ENCODE results near the gene RPS3.

RPS3 gene

DNA sequence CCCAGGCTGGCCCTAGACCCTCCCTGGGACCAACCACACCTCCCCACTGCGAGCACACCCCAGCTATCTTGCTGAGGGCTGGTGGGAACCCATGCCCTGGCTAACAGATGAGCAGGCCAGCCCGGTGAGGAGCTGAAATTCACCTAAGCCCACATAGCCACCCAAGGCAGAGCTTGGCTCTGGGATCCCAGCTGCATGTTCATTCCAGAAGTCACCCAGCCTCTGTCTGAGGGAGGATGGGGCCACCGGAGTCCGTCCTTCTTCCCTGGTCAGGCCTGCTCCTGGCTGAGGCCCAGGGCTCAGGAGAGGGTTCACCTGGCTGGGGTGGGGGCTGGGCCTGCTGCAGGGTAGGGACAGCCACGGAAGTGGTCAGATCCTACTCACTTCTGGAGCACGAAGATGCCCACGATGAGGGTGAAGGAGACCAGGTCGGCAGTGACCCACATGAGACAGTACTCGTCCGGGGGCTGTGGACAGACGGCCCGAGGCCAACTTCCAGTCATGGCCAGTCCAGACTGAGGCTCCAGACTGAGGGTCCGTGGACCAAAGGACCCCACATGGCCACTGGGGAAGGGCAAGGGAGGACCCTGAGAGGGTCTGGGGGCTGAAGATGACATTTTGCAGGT lies 40.3 kb downstream of the RPS3 start:
- no peaks in the 10 kb centered on the region for H3K9me3 ChIP-seq (ENCODE audit: control insufficient read depth in 5 of 5, low read length in 5 of 5)
- no peak overlapping the region for H3K9ac ChIP-seq (ENCODE audit: low read length in 5 of 5)
- H3K27me3 ChIP-seq (ENCODE audit: control insufficient read depth in 5 of 5, insufficient read depth in 4 of 5, low read length in 5 of 5), result no peaks in the 10 kb centered on the region
- H3K4me1 ChIP-seq (ENCODE audit: control insufficient read depth in 5 of 5, insufficient read depth in 5 of 5, low read length in 5 of 5), result no peaks in the 10 kb centered on the region
- no peak overlapping the region for H3K27ac ChIP-seq (ENCODE audit: low read depth, low read length)
- H3K4me3 ChIP-seq (ENCODE audit: low read depth in 1 of 5, low read length in 5 of 5), result no peak overlapping the region
- H3K36me3 ChIP-seq (ENCODE audit: control insufficient read depth in 5 of 5, insufficient read depth in 5 of 5, low read length in 5 of 5), result peaks cover 7 to 93% (median 80%) of the 10 kb centered on the region in 5 donors

DNA sequence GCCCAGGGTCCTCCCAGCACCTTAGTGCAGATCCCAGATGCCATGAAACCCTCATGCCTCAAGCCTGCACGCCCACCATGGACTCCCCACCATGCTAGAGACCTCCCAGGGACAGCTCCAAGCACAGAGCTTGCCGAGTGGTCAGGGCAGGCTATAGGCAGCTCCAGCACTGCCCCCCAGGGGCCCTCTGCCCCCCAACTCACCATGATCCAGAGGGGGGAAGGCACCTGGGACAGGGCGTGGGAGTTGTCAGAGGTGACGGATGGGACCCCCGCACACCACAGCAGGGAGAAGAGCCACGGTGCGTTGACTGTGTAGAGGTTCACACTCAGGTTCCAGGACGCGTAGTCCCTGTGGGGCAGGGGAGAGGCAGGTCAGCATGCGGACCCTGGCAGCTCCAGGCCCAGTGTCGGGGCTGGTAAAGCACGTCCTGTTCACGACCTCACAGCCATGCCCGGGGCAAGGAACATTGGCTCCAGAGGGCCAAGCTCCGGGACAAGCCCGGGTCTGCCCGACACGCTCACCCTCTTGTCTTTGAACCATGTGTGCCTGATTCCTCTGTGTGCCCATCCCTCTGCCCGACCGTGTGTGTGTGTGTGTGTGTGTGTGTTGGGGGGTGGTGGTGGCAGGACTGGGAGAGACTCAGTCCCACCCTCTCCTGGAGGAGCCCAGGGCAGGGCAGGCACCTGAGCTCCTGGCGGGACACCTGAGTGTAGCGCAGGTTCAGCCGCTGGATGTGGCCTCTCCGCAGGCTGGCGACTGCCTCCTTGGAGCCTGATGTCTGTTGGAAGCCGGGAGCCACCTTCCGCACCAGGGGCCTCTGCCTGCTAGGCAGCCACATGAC lies 41.9 kb downstream of the RPS3 start:
- Histone ChIP-seq H3K4me1 (ENCODE audit: control insufficient read depth in 5 of 5, insufficient read depth in 5 of 5, low read length in 5 of 5) (no peaks in the 10 kb centered on the region), H3K9me3 (ENCODE audit: control insufficient read depth in 5 of 5, low read length in 5 of 5) (no peaks in the 10 kb centered on the region), H3K27me3 (ENCODE audit: control insufficient read depth in 5 of 5, insufficient read depth in 4 of 5, low read length in 5 of 5) (no peaks in the 10 kb centered on the region)

DNA sequence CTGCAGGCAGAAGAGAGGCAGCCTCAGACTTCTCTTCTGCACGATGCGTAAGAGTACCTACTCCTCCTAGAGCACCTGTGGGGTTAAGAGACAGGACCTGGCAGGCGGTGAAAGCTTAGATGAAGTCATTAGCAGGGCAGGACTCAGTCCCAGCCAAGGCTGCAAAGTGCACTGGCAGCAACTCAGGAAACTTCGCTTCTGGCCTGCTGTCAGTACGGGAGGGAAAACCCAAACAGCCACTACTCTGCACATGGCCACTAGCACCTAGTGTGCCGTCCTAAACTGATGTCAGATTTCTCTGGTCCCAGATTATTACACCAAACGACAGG lies 42.5 kb downstream of the RPS3 start:
- Histone ChIP-seq H3K27ac (ENCODE audit: low read depth, low read length) (no peak overlapping the region), H3K9ac (ENCODE audit: low read length in 5 of 5) (no peak overlapping the region), H3K27me3 (ENCODE audit: control insufficient read depth in 5 of 5, insufficient read depth in 4 of 5, low read length in 5 of 5) (no peaks in the 10 kb centered on the region), H3K4me1 (ENCODE audit: control insufficient read depth in 5 of 5, insufficient read depth in 5 of 5, low read length in 5 of 5) (no peaks in the 10 kb centered on the region), H3K4me3 (ENCODE audit: low read depth in 1 of 5, low read length in 5 of 5) (no peak overlapping the region), H3K36me3 (ENCODE audit: control insufficient read depth in 5 of 5, insufficient read depth in 5 of 5, low read length in 5 of 5) (peaks cover 7 to 77% (median 60%) of the 10 kb centered on the region in 5 donors), H3K9me3 (ENCODE audit: control insufficient read depth in 5 of 5, low read length in 5 of 5) (no peaks in the 10 kb centered on the region)

More for the DNA sequence above, 41.9 kb downstream of the RPS3 start:
- H3K4me3 ChIP-seq (ENCODE audit: low read depth in 1 of 5, low read length in 5 of 5), result no peak overlapping the region
- H3K9ac ChIP-seq (ENCODE audit: low read length in 5 of 5), result no peak overlapping the region
- no peak overlapping the region for H3K27ac ChIP-seq (ENCODE audit: low read depth, low read length)
- H3K36me3 ChIP-seq (ENCODE audit: control insufficient read depth in 5 of 5, insufficient read depth in 5 of 5, low read length in 5 of 5), result peaks cover 7 to 82% (median 66%) of the 10 kb centered on the region in 5 donors

DNA sequence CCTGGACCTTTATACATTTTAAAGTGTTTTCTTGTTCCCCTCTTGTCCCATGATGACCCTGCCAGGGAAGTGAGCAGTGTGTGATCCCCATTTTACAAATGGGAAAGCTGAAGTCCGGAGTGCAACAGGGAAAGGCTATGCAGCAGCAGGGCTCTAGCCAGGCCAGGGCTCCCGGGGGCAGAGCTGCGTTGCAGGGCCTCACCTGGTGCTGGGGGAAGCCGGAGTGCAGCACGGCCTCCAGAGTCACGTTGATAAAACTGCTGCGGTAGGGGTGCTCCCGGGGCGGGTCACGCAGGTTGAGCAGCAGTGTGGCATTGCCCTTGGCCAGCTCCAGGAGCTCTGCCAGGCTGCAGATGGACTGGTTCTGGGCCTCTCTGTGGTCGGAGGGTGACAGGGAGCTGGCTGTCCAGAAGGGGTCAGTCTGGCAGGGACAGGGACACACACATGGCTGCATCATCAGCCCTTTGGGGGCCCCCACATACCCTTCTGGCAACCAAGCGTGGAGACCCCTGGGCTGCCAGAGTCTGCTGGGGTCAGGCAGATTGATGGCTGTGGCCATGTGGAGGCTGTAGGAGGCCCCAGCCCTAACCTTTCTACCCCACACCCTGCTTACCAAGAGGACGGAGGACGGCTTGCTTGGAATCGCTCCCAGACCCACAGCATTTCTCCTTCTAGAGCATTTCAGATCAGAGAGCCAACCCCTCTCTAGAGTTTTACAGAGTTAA lies 43.0 kb downstream of the RPS3 start:
- Histone ChIP-seq H3K36me3 (ENCODE audit: control insufficient read depth in 5 of 5, insufficient read depth in 5 of 5, low read length in 5 of 5) (peaks cover 7 to 72% (median 57%) of the 10 kb centered on the region in 5 donors), H3K27me3 (ENCODE audit: control insufficient read depth in 5 of 5, insufficient read depth in 4 of 5, low read length in 5 of 5) (no peaks in the 10 kb centered on the region), H3K9ac (ENCODE audit: low read length in 5 of 5) (no peak overlapping the region), H3K4me3 (ENCODE audit: low read depth in 1 of 5, low read length in 5 of 5) (no peak overlapping the region), H3K27ac (ENCODE audit: low read depth, low read length) (no peak overlapping the region), H3K9me3 (ENCODE audit: control insufficient read depth in 5 of 5, low read length in 5 of 5) (no peaks in the 10 kb centered on the region), H3K4me1 (ENCODE audit: control insufficient read depth in 5 of 5, insufficient read depth in 5 of 5, low read length in 5 of 5) (no peaks in the 10 kb centered on the region)

DNA sequence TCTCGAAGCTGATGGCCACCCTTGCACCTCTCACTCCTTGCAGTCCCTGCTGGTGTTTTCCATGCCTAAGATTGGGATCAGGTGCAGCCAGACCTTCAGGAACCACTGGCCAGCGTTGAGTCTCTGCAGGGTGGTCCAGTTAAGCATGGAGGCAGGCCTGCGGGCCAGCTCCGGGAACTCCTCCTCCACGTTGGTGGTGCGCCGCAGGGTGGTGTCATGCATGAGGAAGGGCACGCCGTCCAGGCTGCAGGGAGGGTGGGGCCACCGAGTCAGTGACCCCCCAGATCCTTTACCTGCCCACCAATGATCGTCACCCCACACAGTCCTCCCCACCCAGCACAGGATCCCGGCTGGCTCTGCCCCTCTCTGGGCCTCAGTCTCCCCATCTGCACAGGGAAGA lies 43.7 kb downstream of the RPS3 start:
- Histone ChIP-seq H3K9ac (ENCODE audit: low read length in 5 of 5) (no peak overlapping the region), H3K4me3 (ENCODE audit: low read depth in 1 of 5, low read length in 5 of 5) (no peak overlapping the region), H3K4me1 (ENCODE audit: control insufficient read depth in 5 of 5, insufficient read depth in 5 of 5, low read length in 5 of 5) (no peaks in the 10 kb centered on the region), H3K9me3 (ENCODE audit: control insufficient read depth in 5 of 5, low read length in 5 of 5) (no peaks in the 10 kb centered on the region), H3K27ac (ENCODE audit: low read depth, low read length) (no peak overlapping the region), H3K27me3 (ENCODE audit: control insufficient read depth in 5 of 5, insufficient read depth in 4 of 5, low read length in 5 of 5) (no peaks in the 10 kb centered on the region), H3K36me3 (ENCODE audit: control insufficient read depth in 5 of 5, insufficient read depth in 5 of 5, low read length in 5 of 5) (peaks cover 7 to 70% (median 56%) of the 10 kb centered on the region in 5 donors)

DNA sequence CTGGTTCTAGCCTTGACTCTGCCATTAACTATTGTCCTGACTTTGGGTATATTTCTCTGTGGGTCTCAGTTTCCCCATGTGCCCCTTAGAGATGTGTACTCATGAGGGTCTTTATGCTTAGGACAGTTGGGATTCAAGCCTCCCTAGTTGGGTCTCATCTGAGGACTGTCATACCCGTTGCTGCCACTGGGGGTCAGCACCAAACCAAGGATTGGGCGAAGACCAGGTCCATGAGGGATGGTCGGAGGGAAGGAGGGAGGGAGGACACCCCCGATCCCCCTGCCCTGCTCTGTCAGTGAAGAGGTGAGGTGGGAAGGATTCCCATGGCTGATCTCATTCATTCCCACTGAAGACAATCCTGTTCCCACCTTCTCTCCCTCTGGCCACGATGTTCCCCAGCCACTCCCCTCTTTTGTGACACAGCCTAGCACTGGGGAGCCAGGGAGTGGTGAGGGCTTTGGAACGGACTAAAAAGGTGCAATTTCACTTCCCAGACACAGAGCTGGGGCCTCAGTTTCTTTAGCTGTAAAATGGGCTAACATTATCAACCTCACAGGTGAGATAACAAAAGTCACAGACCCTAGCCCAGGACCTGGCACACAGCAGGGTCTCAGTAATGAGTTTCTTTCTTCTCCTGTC lies 46.1 kb downstream of the RPS3 start:
- no peaks in the 10 kb centered on the region for H3K9me3 ChIP-seq (ENCODE audit: control insufficient read depth in 5 of 5, low read length in 5 of 5)
- no peak overlapping the region for H3K9ac ChIP-seq (ENCODE audit: low read length in 5 of 5)
- peaks cover 7 to 69% (median 53%) of the 10 kb centered on the region in 5 donors for H3K36me3 ChIP-seq (ENCODE audit: control insufficient read depth in 5 of 5, insufficient read depth in 5 of 5, low read length in 5 of 5)
- no peaks in the 10 kb centered on the region for H3K27me3 ChIP-seq (ENCODE audit: control insufficient read depth in 5 of 5, insufficient read depth in 4 of 5, low read length in 5 of 5)
- H3K4me1 ChIP-seq (ENCODE audit: control insufficient read depth in 5 of 5, insufficient read depth in 5 of 5, low read length in 5 of 5), result no peaks in the 10 kb centered on the region
- no peak overlapping the region for H3K27ac ChIP-seq (ENCODE audit: low read depth, low read length)
- H3K4me3 ChIP-seq (ENCODE audit: low read depth in 1 of 5, low read length in 5 of 5), result no peak overlapping the region

DNA sequence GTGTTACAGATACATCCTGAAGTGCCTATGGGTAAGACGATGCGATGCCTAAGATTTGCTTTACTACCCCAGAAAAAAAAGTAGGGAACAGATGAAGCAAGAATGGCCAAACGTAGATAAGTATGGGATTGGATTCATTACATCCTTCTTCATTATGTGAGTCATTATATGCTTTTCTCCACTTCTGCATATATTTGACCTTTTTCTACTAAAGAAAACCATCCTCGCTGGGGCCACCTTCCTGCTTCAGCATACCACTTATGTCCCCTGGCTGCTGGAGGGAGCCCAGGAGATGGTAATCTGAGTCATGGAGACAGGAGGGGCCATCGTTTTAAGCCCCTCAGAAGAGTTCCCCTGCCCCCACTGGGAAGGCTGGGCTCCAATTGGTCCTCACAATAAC lies 48.1 kb downstream of the RPS3 start:
- Histone ChIP-seq H3K27me3 (ENCODE audit: control insufficient read depth in 5 of 5, insufficient read depth in 4 of 5, low read length in 5 of 5) (no peaks in the 10 kb centered on the region), H3K4me1 (ENCODE audit: control insufficient read depth in 5 of 5, insufficient read depth in 5 of 5, low read length in 5 of 5) (no peaks in the 10 kb centered on the region), H3K4me3 (ENCODE audit: low read depth in 1 of 5, low read length in 5 of 5) (no peak overlapping the region), H3K9me3 (ENCODE audit: control insufficient read depth in 5 of 5, low read length in 5 of 5) (no peaks in the 10 kb centered on the region), H3K36me3 (ENCODE audit: control insufficient read depth in 5 of 5, insufficient read depth in 5 of 5, low read length in 5 of 5) (peaks cover 7 to 63% (median 44%) of the 10 kb centered on the region in 5 donors), H3K9ac (ENCODE audit: low read length in 5 of 5) (no peak overlapping the region), H3K27ac (ENCODE audit: low read depth, low read length) (no peak overlapping the region)

DNA sequence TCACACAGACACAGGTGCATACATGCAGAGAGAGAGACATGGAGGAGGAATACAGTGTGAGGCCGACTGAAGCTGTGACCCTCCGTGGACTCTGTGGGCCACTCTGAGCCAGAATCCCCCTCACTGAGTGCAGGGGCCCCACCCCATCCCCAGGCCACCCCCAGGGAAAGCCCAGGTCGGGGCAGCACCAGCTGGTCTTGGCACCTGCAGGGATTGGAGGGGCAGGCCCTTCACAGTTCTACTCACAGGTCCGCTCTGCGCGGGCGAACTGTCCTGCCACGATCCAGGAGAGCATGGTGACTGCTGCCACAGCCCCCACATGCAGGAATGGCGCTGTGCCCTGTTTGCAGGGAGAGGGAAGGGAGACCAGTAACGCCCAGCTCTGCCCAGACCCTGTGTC lies 50.0 kb downstream of the RPS3 start:
- Histone ChIP-seq H3K27me3 (ENCODE audit: control insufficient read depth in 5 of 5, insufficient read depth in 4 of 5, low read length in 5 of 5) (no peaks in the 10 kb centered on the region), H3K9me3 (ENCODE audit: control insufficient read depth in 5 of 5, low read length in 5 of 5) (no peaks in the 10 kb centered on the region), H3K27ac (ENCODE audit: low read depth, low read length) (no peak overlapping the region), H3K9ac (ENCODE audit: low read length in 5 of 5) (no peak overlapping the region), H3K36me3 (ENCODE audit: control insufficient read depth in 5 of 5, insufficient read depth in 5 of 5, low read length in 5 of 5) (peaks cover 0 to 53% (median 30%) of the 10 kb centered on the region in 5 donors), H3K4me1 (ENCODE audit: control insufficient read depth in 5 of 5, insufficient read depth in 5 of 5, low read length in 5 of 5) (peaks cover 0 to 8% (median 4%) of the 10 kb centered on the region in 5 donors), H3K4me3 (ENCODE audit: low read depth in 1 of 5, low read length in 5 of 5) (no peak overlapping the region)

DNA sequence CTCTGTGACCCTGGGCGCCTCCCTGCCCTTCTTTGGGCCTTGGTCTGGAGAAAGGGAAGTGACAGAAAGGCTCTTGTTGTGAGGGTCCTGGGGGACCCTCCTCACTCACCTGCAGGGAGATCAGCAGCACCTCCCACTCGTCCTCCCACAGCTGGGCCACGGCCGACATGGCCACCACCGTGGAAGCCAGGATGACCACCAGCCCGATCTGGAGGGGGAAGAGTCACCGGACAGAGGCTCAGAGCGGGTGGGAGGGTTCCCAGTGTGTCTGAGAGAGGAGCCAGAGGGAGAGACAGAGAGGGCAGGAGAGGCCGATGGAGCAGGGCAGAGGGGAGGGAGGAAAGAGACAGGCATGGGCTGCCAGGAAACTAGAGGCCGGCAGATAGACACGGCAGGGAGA lies 50.5 kb downstream of the RPS3 start:
- Histone ChIP-seq H3K27ac (ENCODE audit: low read depth, low read length) (no peak overlapping the region), H3K9me3 (ENCODE audit: control insufficient read depth in 5 of 5, low read length in 5 of 5) (no peaks in the 10 kb centered on the region), H3K4me3 (ENCODE audit: low read depth in 1 of 5, low read length in 5 of 5) (no peak overlapping the region), H3K9ac (ENCODE audit: low read length in 5 of 5) (no peak overlapping the region), H3K36me3 (ENCODE audit: control insufficient read depth in 5 of 5, insufficient read depth in 5 of 5, low read length in 5 of 5) (peaks cover 0 to 53% (median 28%) of the 10 kb centered on the region in 5 donors), H3K4me1 (ENCODE audit: control insufficient read depth in 5 of 5, insufficient read depth in 5 of 5, low read length in 5 of 5) (peaks cover 0 to 11% (median 8%) of the 10 kb centered on the region in 5 donors), H3K27me3 (ENCODE audit: control insufficient read depth in 5 of 5, insufficient read depth in 4 of 5, low read length in 5 of 5) (no peaks in the 10 kb centered on the region)

All from subcutaneous abdominal adipose tissue (tissue), 5 donors.